HepG2 (cell line): ENCODE results near the gene SDC1. TPM values are rescaled to one million over a fixed set of nuclear protein-coding genes. Genes with fewer than 3 reads are reported as not detected.

ENCODE experiments used
- FOXO1 ChIP-seq: sonication (generic); formaldehyde crosslinking; IDR thresholded peaks from 2 replicates; pipeline ENCODE4 v1.4.0; 2020; ENCODE audit warnings: missing genetic modification reagents
- HHEX ChIP-seq: IDR thresholded peaks from 2 replicates; pipeline ENCODE4 v1.6.1; 2016; ENCODE audit warnings: control low read depth
- HMGXB3 ChIP-seq: sonication (generic); formaldehyde crosslinking; IDR thresholded peaks from 2 replicates; pipeline ENCODE4 v1.4.0; 2020; ENCODE audit warnings: missing genetic modification reagents, borderline replicate concordance
- HOXA5 ChIP-seq: sonication (generic); formaldehyde crosslinking; IDR thresholded peaks from 2 replicates; pipeline ENCODE4 v1.4.0; 2020; ENCODE audit warnings: missing genetic modification reagents
- MAFK ChIP-seq, 2 experiments: IDR thresholded peaks in 1 of 2; conservative IDR thresholded peaks in 1 of 2; 2 replicates each; pipeline ENCODE4 v1.6.1; 2011; ENCODE audit warnings: improper control_type of control experiment in 2 of 2, low read length in 2 of 2
- NFYB ChIP-seq: sonication (generic); formaldehyde crosslinking; IDR thresholded peaks from 2 replicates; pipeline ENCODE4 v1.4.0; 2020; ENCODE audit warnings: missing genetic modification reagents
- NR2F6 ChIP-seq, 2 experiments: IDR thresholded peaks; 2 replicates each; pipeline ENCODE4 v1.6.1; 2016; ENCODE audit warnings: antibody characterized with exemption in 1 of 2, mild to moderate bottlenecking in 1 of 2
- XBP1 ChIP-seq: sonication (generic); formaldehyde crosslinking; IDR thresholded peaks from 2 replicates; pipeline ENCODE4 v1.5.0; 2020; ENCODE audit warnings: missing genetic modification reagents
- ZBTB20 ChIP-seq: sonication (generic); formaldehyde crosslinking; IDR thresholded peaks from 2 replicates; pipeline ENCODE4 v1.8.1; 2023; ENCODE audit warnings: missing genetic modification reagents, low read depth, mild to moderate bottlenecking, borderline replicate concordance
- ZFP37 ChIP-seq: sonication (generic); formaldehyde crosslinking; IDR thresholded peaks from 2 replicates; pipeline ENCODE4 v1.4.0; 2020; ENCODE audit warnings: missing genetic modification reagents, borderline replicate concordance
- ZNF451 ChIP-seq: sonication (generic); formaldehyde crosslinking; IDR thresholded peaks from 2 replicates; pipeline ENCODE4 v1.5.0; 2020; ENCODE audit warnings: mild to moderate bottlenecking, missing genetic modification reagents
- ZNF496 ChIP-seq: sonication (generic); formaldehyde crosslinking; IDR thresholded peaks from 2 replicates; pipeline ENCODE4 v1.8.1; 2023; ENCODE audit warnings: mild to moderate bottlenecking, moderate library complexity, missing genetic modification reagents; ENCODE audit not compliant: insufficient replicate concordance
- ZNF569 ChIP-seq: sonication (generic); formaldehyde crosslinking; IDR thresholded peaks from 2 replicates; pipeline ENCODE4 v1.5.0; 2020; ENCODE audit warnings: mild to moderate bottlenecking, missing genetic modification reagents, moderate library complexity, borderline replicate concordance
- ZNF570 ChIP-seq: sonication (generic); formaldehyde crosslinking; IDR thresholded peaks from 2 replicates; pipeline ENCODE4 v1.4.0; 2020; ENCODE audit warnings: mild to moderate bottlenecking, missing genetic modification reagents, borderline replicate concordance
- ZNF703 ChIP-seq: sonication (generic); formaldehyde crosslinking; IDR thresholded peaks from 2 replicates; pipeline ENCODE4 v1.5.1; 2020; ENCODE audit warnings: missing genetic modification reagents, mild to moderate bottlenecking, moderate library complexity, borderline replicate concordance
- ZNF775 ChIP-seq: sonication (generic); formaldehyde crosslinking; IDR thresholded peaks from 2 replicates; pipeline ENCODE4 v1.4.0; 2020; ENCODE audit warnings: missing genetic modification reagents, mild to moderate bottlenecking, moderate library complexity, borderline replicate concordance
- ZNF800 ChIP-seq: sonication (generic); formaldehyde crosslinking; IDR thresholded peaks from 2 replicates; pipeline ENCODE4 v1.4.0; 2020; ENCODE audit warnings: missing genetic modification reagents
- polyA plus RNA-seq, 8 experiments: library from polyadenylated mRNA; depleted of rRNA in 3 of 8; stranded (reverse) in 7 of 8; unstranded in 1 of 8; fragments of >200 nt; fragmentation: Illumina TruSeq in 4 of 8; extraction: Trizol in 4 of 8; gene quantifications; 2 replicates each; pipeline versions ENCODE4 v1.2.1 to v1.2.3, GENCODE V29; 2011 to 2016; ENCODE audit warnings: low read depth in 4 of 8, missing spikeins in 1 of 8, mixed read lengths in 1 of 8; ENCODE audit not compliant: insufficient read depth in 1 of 8
- total RNA-seq, 5 experiments: library from RNA; depleted of rRNA; stranded (reverse); fragments of >200 nt; fragmentation: Illumina TruSeq; extraction: Trizol; gene quantifications; 2 replicates each; pipeline ENCODE4 v1.2.3, GENCODE V29; 2016; ENCODE audit warnings: low read depth in 1 of 5
- TF ChIP-seq, protein P1 (sequence below): IDR thresholded peaks from 2 replicates; pipeline ENCODE4 v1.6.1; 2016; ENCODE audit warnings: missing genetic modification reagents, missing compliant biosample characterization
- TF ChIP-seq, protein P2 (sequence below): sonication (generic); formaldehyde crosslinking; IDR thresholded peaks from 2 replicates; pipeline ENCODE4 v1.4.0; 2020; ENCODE audit warnings: missing genetic modification reagents

SDC1 gene
- total and polyA plus RNA-seq, 2 of the 13 experiments (the other 11 are each of a cell fraction or from before 2014, with no cell fraction given), result 108 to 119 TPM

DNA sequence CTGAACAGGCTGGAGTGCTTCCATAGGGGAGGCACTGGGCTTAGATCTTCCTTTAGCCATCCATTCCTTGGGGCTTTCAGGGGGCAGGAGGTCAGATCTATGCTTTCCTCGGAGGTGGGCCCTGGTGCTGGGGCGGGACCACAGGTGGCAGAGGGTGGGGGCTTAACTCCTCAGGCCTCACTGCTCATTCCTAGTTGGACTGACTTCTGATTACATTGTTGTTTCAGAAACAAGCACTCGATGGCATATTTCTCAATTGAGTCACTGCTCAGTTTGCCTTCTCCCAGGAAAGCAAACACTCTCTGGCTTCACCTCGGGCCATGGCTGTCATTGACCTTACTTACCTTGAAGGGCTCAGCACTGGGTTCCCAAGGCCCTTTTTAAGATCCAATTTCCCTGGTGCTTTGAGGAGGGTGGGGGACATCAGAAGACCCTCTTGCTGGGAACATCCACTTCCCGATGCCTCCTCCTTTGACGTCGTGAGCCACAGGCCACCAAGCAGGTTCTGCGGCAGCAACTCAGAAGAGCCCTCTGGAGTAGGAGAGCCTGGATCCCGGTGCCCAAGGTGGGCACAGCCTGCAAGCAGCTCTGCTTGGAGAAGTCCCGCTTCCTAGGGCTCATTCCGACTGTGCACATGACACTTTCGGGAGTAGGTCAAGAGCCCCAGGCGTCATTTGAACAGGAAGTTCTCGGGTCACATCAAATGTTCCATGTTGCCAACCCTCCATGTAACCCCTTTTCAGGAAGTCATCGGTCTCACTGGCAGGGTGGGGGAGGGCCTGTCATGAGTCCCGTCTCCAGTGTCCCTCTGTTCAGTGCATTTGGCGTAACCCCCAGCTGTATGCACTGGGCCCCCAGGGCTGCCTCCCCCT is 40.6 kb downstream of the SDC1 start (continued):
- TF ChIP-seq MAFK (conservative IDR thresholded peaks at IDR 0.05 in 1 of 2, IDR thresholded peaks at IDR 0.05 in 1 of 2; ENCODE audit: low read length in 2 of 2) (peak in 1 of 2 experiments; percentile 17; a peak in 2 of 4 replicates), XBP1 (CRISPR knock-in tag) (no peak), NFYB (0 out of 2 replicates have a peak, but pooled peaks have one; percentile 22), ZNF775 (CRISPR knock-in tag) (no peak), ZNF451 (0 out of 2 replicates have a peak, but pooled peaks have one; percentile 46), HHEX (CRISPR knock-in tag) (peak; percentile 73; the same call in 1 of the 2 replicates), FOXO1 (CRISPR knock-in tag) (peak; percentile 87), NR2F6 (IDR thresholded peaks at IDR 0.05) (peak; percentile 78), NR2F6 (CRISPR knock-in tag; IDR thresholded peaks at IDR 0.05) (peak; percentile 88), ZNF570 (CRISPR knock-in tag) (no peak), ZBTB20 (CRISPR knock-in tag) (0 out of 2 replicates have a peak, but pooled peaks have one; percentile 64), HMGXB3 (CRISPR knock-in tag) (peak; percentile 71; the same call in 1 of the 2 replicates), HOXA5 (peak; percentile 28; the same call in 1 of the 2 replicates), ZNF569 (CRISPR knock-in tag) (no peak), ZNF703 (CRISPR knock-in tag) (no peak), ZFP37 (CRISPR knock-in tag) (no peak), ZNF800 (CRISPR knock-in tag) (no peak), ZNF496 (no peak)
- TF ChIP-seq, protein P1, sequence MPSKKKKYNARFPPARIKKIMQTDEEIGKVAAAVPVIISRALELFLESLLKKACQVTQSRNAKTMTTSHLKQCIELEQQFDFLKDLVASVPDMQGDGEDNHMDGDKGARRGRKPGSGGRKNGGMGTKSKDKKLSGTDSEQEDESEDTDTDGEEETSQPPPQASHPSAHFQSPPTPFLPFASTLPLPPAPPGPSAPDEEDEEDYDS (CRISPR knock-in tag), result peak; percentile 72; the same call in 1 of the 2 replicates
- TF ChIP-seq, protein P2, sequence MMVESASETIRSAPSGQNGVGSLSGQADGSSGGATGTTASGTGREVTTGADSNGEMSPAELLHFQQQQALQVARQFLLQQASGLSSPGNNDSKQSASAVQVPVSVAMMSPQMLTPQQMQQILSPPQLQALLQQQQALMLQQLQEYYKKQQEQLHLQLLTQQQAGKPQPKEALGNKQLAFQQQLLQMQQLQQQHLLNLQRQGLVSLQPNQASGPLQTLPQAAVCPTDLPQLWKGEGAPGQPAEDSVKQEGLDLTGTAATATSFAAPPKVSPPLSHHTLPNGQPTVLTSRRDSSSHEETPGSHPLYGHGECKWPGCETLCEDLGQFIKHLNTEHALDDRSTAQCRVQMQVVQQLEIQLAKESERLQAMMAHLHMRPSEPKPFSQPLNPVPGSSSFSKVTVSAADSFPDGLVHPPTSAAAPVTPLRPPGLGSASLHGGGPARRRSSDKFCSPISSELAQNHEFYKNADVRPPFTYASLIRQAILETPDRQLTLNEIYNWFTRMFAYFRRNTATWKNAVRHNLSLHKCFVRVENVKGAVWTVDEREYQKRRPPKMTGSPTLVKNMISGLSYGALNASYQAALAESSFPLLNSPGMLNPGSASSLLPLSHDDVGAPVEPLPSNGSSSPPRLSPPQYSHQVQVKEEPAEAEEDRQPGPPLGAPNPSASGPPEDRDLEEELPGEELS, result peak; percentile 78
